ENCODE measurements around the gene ZNF804A. TPM values are rescaled to one million over a fixed set of nuclear protein-coding genes. Genes with fewer than 3 reads are reported as not detected.
A peak's percentile ranks its signal among the peaks of the same experiment; 100 is the strongest.

ZNF804A gene
- total RNA-seq, 2 experiments from 2014 or later = not detected

GRCh38 chr2:184620367-184620766 lies 22.0 kb downstream of the ZNF804A start:
- ChIA-PET CTCF (no interaction called here), POLR2A (no interaction called here)
- H3K27ac ChIP-seq (ENCODE audit: low read depth in 1 of 2, low read length in 2 of 2) = no peak overlapping the region
- intact Hi-C loops (cut with DNase I, micrococcal nuclease) = no loop called here
- DNase-seq (no peak), ATAC-seq (ENCODE audit: poor library complexity) (no peak)
- Mint-ChIP-seq H3K27ac (no peak overlapping the region), H3K4me3 (no peak overlapping the region), H3K4me1 (ENCODE audit: low read depth) (no peaks in the 10 kb centered on the region), H3K36me3 (ENCODE audit: low read depth) (no peaks in the 10 kb centered on the region), H3K9me3 (peaks cover 2% of the 10 kb centered on the region), H3K27me3 (no peaks in the 10 kb centered on the region)
- no peaks in the 10 kb centered on the region for H3K27me3 ChIP-seq (ENCODE audit: control insufficient read depth in 1 of 2, insufficient read depth in 2 of 2, low read length in 2 of 2)
- H3K36me3 ChIP-seq (ENCODE audit: insufficient read depth, low read length) = no peaks in the 10 kb centered on the region
- H3K4me1 ChIP-seq (ENCODE audit: insufficient read depth, low read length) = no peaks in the 10 kb centered on the region
- no peaks in the 10 kb centered on the region for H3K9me3 ChIP-seq (ENCODE audit: control insufficient read depth in 1 of 2, insufficient read depth in 1 of 2, low read length in 2 of 2)
- no peak for TF ChIP-seq CTCF (IDR thresholded peaks at IDR 0.05)
- no peak overlapping the region for H3K4me3 ChIP-seq (ENCODE audit: low read length)

- no peak overlapping the region for H3K27ac Mint-ChIP-seq
- no peaks in the 10 kb centered on the region for H3K4me1 Mint-ChIP-seq (ENCODE audit: low read depth)
- DNase-seq (no peak), ATAC-seq (ENCODE audit: poor library complexity) (no peak)
- no peaks in the 10 kb centered on the region for H3K9me3 Mint-ChIP-seq
- ChIA-PET CTCF (no interaction called here), POLR2A (no interaction called here)
- Histone ChIP-seq H3K4me1 (ENCODE audit: insufficient read depth, low read length) (no peaks in the 10 kb centered on the region), H3K36me3 (ENCODE audit: insufficient read depth, low read length) (no peaks in the 10 kb centered on the region), H3K27ac (ENCODE audit: low read depth in 1 of 2, low read length in 2 of 2) (no peak overlapping the region), H3K9me3 (ENCODE audit: control insufficient read depth in 1 of 2, insufficient read depth in 1 of 2, low read length in 2 of 2) (peaks cover 0 to 4% of the 10 kb centered on the region in 2 experiments), H3K27me3 (ENCODE audit: control insufficient read depth in 1 of 2, insufficient read depth in 2 of 2, low read length in 2 of 2) (no peaks in the 10 kb centered on the region), H3K4me3 (ENCODE audit: low read length) (no peak overlapping the region)
- no peak overlapping the region for H3K4me3 Mint-ChIP-seq
- H3K36me3 Mint-ChIP-seq (ENCODE audit: low read depth) = no peaks in the 10 kb centered on the region
- no peak for TF ChIP-seq CTCF (IDR thresholded peaks at IDR 0.05)
- H3K27me3 Mint-ChIP-seq = no peaks in the 10 kb centered on the region
- intact Hi-C loops (cut with DNase I, micrococcal nuclease) = no loop called here
These were observed 26.0 kb downstream of the ZNF804A start for GRCh38 chr2:184624311-184624710.

GRCh38 chr2:184628051-184628450 lies 29.7 kb downstream of the ZNF804A start:
- Mint-ChIP-seq H3K36me3 (ENCODE audit: low read depth) (no peaks in the 10 kb centered on the region), H3K9me3 (no peaks in the 10 kb centered on the region)

More at GRCh38 chr2:184628051-184628450, 29.7 kb downstream of the ZNF804A start:
- DNase-seq (peak in 2 of 14 experiments; percentile 7 to 8), ATAC-seq (ENCODE audit: poor library complexity) (no peak)
- H3K27ac ChIP-seq (ENCODE audit: low read depth in 1 of 2, low read length in 2 of 2) = no peak overlapping the region
- no peak overlapping the region for H3K4me3 Mint-ChIP-seq
- TF ChIP-seq CTCF (IDR thresholded peaks at IDR 0.05) = no peak
- CTCF ChIA-PET = no interaction called here
- H3K36me3 ChIP-seq (ENCODE audit: insufficient read depth, low read length) = no peaks in the 10 kb centered on the region
- H3K4me1 Mint-ChIP-seq (ENCODE audit: low read depth) = no peaks in the 10 kb centered on the region
- no peak overlapping the region for H3K27ac Mint-ChIP-seq
- no peaks in the 10 kb centered on the region for H3K4me1 ChIP-seq (ENCODE audit: insufficient read depth, low read length)
- POLR2A ChIA-PET = no interaction called here
- intact Hi-C loops (cut with DNase I, micrococcal nuclease) = no loop called here
- H3K4me3 ChIP-seq (ENCODE audit: low read length) = no peak overlapping the region
- H3K27me3 Mint-ChIP-seq = no peaks in the 10 kb centered on the region
- no peaks in the 10 kb centered on the region for H3K27me3 ChIP-seq (ENCODE audit: control insufficient read depth in 1 of 2, insufficient read depth in 2 of 2, low read length in 2 of 2)
- peaks cover 0 to 6% of the 10 kb centered on the region in 2 experiments for H3K9me3 ChIP-seq (ENCODE audit: control insufficient read depth in 1 of 2, insufficient read depth in 1 of 2, low read length in 2 of 2)
